ENCODE results near the gene PHF21A.
"Not testable (repeated sequence)": the region's sequence is repeated elsewhere in the genome, so short reads cannot be mapped to it uniquely, and the experiment has no call there.

PHF21A gene

GRCh38 chr11:45904309-45904915 is 216.8 kb downstream of the PHF21A start:
- no peak for DNase-seq (ENCODE audit: low read depth, low spot score)

- no peak for DNase-seq (ENCODE audit: low read depth, low spot score)
Measured at GRCh38 chr11:45902452-45903380, 218.5 kb downstream of the PHF21A start.

DNA sequence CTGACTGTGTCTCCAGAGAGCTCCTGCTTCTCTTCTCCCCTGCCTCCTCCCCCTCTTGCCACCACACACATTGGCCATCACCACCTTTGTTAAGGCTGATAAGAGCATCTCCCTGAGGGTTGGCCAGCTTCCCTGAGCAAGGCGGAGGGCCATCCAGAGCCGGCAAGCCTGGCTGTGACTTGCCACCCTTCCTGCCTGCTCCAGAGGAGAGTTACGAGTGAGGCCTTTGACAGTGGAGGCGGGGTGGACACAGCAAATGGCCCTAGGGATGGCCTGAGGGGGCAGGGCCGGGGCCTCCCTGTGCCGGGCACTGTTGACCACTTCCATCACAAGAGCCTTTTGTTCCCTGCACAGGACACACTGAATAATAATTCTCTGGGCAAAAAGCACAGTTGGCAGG is 219.6 kb downstream of the PHF21A start:
- no peak for DNase-seq (ENCODE audit: low read depth, low spot score)

- DNase-seq (ENCODE audit: low read depth, low spot score) = no peak
Measured at GRCh38 chr11:45900916-45901617, 220.2 kb downstream of the PHF21A start.

DNA sequence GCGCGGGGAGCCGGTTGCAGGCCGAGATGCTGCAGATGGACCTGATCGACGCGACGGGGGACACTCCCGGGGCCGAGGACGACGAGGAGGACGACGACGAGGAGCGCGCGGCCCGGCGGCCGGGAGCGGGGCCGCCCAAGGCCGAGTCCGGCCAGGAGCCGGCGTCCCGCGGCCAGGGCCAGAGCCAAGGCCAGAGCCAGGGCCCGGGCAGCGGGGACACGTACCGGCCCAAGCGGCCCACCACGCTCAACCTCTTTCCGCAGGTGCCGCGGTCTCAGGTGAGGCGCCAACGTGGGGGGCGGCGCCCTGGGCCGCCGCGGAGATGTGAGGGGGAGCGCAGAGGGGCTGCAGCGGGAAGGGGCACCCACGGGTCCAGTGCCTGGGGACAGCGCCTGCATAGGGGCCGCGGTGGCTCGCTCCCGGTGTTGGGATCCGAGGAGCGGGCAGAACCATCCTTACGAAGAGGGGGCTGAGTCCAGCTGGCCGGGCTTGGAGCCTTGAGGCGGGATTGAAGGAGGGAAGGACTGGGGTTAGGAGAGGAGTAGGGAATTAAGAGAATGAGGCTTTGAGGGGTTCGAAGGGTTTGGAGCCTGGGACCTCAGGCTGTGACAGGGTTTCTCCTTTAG is 221.0 kb downstream of the PHF21A start:
- DNase-seq (ENCODE audit: low read depth, low spot score) = not testable (repeated sequence)

DNA sequence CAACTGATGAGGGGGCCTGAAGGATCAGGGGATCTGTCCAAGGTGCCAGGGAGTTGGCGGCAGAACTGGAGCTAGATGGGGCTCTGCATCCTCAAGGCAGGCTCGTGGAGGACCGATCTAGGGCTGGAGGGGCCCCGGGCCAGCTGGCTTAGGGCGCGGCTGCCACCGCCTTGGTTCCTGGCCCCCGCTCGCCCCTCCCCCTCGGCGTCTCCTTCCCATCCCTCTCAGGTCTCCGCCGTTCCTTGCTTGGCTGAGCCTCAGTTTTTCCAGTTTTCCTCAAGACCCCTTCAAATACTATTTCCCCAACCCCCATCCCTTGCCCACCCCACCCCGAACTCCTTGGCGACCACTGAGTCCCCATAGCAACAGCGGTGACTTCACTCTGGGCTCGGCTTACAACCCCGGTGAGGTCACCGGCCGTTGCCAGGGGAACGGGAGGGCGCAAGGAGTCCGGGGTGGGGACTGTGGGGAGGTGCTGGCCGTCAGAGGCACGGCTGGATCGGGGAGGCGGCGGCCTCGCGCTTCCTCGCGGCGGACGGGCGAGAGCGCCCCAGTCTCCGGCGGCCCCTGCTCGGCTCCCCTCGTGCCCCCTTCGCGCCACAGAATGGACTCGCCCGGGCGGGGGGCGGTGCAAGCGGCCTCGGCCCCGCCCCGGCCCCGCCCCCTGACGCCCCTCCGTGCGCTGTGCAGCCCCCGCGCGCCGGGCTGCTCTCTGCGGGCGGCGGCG is 221.6 kb downstream of the PHF21A start:
- no peak for DNase-seq (ENCODE audit: low read depth, low spot score)

DNA sequence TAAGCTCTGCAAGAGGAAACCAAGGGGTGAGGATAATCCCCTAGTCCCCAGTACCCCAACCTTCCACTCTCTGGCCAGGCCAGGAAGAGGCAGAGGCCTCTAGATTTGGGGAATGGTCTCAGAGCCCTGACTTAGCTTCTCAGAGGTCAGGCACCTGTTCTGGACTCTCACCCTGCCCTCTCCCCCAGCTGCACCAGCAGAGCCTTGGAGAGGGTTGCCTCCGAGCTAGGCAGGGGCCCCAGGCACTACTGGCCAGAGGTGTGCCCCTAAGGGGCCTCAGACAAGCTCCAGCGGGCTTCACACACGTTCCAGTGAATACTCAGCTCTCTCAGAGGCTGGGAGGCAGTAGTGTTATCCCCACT is 222.2 kb downstream of the PHF21A start:
- no peak for DNase-seq (ENCODE audit: low read depth, low spot score)

DNA sequence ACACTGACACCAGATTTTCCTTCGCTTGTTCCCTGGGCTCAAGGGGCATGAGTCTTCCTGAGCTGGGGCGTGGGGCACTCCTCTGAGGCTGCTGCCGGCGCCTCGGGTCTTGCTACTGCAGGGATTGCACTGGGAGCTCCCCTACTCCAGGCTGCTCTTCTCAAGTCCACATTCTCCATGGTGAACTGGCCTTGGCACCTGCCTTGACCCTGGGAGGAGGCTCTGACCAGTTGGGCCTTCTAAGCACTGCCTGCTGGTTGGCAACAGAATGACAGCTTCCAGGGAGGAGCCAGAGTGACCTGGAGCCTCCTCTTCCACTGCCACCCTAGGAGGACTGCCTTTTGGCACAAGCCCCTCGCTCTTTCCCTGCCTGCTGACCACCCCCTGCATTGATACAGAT is 223.7 kb downstream of the PHF21A start:
- no peak for DNase-seq (ENCODE audit: low read depth, low spot score)

- DNase-seq (ENCODE audit: low read depth, low spot score) = no peak
Measured at GRCh38 chr11:45896422-45896984, 224.8 kb downstream of the PHF21A start.

DNA sequence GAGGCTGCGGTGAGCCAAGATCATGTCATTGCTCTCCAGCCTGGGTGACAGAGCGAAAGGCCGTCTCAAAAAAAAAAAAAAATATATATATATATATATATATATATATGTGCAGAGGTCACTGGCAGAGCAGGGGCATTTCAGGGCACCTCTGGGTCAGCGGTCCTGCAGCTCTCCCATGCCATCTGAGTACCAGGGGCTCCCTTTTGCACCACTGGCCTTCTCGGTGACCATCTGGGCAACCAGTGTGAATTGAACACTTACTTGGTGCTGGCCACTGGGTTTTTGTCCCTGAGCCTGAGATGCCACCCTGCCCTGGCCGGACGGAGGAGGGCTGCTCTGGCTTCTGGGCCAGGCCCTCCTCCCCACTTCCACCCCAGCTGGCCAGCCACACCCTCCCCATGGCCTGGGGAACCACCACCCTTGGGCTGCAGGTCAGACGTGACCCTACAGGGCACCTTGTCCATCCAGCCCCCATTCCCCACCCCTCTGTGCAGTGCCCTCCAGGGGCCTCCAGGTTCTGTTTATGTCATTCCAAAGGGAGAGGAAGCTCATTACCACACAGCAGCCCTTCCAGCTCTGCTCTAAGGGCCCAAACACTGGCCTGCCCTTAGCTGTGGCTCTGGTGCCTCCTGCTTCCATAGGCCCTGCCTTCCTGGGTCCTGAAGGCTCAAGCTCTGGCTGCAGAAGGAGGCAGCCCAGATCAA is 225.5 kb downstream of the PHF21A start:
- no peak for DNase-seq (ENCODE audit: low read depth, low spot score)

DNA sequence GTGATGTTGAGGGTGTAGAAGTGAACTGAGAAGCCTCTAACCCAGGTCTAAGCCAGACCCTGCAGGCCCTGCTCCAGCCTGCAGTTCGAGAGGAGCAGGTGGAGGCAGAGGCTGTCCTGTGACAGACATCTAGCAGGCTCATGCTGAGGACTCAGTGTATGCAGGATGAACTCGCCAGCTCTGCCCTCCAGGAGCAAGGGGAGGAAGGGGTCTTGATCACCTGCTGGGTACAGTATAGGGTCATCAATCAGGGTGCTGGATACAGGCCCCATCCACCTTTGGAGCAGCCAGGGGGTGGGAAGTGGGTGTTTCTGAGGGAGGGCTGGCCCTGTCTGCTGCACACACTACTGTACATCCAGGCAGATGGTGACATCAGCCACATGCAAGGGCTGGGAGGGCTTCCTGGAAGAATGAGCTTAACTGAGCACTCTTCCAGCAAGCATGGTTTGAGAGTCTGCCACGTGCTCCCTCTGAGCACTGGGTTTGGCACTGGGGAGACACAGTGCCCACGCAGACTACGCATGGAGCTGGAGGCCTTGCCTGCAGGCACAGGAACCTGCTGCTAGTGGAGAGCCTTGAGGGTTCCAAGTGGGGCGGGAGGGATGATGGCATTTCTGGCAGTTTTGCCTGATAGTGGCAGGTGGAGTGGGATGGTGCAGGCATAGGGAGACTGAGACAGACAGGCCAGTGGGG is 226.6 kb downstream of the PHF21A start:
- no peak for DNase-seq (ENCODE audit: low read depth, low spot score)

DNA sequence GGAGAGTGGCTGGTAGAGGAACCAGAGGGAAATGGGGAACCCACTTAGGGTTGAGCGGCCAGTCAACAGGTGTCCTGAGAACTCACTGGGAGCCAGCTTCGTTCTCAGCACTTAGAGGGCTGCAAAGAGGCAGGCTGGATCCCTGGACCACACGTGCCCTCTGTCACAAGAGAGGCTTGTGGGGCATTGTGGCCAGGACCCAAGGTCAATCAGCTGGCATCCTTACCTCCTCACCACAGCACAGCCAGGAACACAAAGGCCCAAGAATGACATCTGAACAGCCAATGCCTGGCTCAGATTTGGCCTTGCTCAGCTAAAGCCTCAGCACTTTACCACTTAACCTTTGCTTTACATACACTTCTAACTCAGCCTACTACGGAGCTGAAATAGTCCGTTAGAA is 228.4 kb downstream of the PHF21A start:
- DNase-seq (ENCODE audit: low read depth, low spot score) = no peak

GRCh38 chr11:45890886-45891550 is 230.2 kb downstream of the PHF21A start:
- no peak for DNase-seq (ENCODE audit: low read depth, low spot score)

DNA sequence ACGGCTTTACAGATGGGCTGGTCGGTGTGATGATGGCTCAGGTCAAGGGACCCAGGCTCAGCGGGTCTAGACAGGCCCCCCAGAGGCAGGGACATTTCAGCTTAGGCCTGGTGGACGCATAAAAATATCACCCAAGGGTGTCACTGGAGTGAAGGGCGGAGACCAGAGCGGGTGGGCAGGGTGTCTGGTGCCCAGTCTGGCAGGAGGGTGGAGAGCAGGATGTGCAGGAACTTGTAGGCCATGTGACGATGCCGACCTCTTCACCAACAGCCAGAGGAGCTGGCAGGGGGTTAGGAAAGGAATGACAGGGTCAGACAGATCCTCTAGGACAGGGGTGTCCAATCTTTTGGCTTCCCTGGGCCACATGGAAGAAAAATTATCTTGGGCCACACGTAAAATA is 231.3 kb downstream of the PHF21A start:
- no peak for DNase-seq (ENCODE audit: low read depth, low spot score)

GRCh38 chr11:45889555-45889954 is 231.7 kb downstream of the PHF21A start:
- no peak for DNase-seq (ENCODE audit: low read depth, low spot score)

DNA sequence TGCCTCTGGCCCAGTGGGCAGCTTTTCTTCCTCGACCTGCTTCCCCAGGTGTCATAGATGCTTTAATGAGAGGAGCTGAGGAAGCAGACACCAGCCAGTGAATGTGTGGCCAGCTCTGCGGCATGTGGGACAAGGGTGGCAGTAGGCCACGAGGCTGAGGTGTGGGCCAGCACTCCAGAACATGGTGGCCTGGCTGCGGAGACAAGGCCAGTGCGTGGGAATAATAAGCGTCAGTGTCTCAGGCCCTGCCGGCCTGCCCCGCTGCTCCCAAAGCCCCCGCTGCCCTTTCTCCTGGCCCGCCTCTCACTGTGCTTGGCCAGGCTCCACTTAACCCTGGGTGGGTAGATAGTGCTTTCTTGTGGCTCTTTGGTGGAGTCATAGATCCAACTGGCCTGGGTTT is 233.7 kb downstream of the PHF21A start:
- no peak for DNase-seq (ENCODE audit: low read depth, low spot score)

DNA sequence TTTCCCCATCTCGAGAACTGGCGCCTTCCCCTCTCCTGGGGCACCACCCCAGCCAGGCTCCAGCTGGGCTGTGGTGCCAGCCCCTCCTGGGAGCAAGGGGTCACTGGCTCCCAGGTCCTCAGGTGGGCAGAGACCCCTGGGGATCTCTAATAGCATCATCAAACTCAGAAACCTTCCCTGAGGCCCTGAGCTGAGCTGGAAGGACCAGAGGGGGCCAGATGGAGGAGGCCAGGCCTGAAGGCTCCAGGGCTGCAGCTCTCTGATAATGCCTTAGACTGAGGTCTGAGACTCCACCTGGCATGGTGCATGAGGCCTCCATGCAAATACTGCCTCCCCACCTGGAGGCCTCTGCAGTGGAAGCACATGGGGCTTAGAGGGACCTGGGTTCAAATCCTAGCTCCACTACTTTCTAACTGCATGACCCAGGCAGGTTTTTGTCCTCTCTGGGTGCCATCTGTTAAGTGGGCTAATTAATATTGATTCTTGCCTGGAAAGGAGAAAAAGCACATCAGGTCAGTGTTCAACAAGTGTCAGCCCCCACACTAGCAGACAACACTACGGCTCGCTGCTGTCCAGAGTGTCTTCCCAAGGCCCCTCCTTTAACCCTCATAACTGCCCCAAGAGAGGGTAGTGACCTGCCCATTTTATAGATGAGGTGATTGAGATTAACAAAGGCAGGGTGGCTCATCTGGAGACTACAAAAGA is 234.3 kb downstream of the PHF21A start:
- no peak for DNase-seq (ENCODE audit: low read depth, low spot score)

DNA sequence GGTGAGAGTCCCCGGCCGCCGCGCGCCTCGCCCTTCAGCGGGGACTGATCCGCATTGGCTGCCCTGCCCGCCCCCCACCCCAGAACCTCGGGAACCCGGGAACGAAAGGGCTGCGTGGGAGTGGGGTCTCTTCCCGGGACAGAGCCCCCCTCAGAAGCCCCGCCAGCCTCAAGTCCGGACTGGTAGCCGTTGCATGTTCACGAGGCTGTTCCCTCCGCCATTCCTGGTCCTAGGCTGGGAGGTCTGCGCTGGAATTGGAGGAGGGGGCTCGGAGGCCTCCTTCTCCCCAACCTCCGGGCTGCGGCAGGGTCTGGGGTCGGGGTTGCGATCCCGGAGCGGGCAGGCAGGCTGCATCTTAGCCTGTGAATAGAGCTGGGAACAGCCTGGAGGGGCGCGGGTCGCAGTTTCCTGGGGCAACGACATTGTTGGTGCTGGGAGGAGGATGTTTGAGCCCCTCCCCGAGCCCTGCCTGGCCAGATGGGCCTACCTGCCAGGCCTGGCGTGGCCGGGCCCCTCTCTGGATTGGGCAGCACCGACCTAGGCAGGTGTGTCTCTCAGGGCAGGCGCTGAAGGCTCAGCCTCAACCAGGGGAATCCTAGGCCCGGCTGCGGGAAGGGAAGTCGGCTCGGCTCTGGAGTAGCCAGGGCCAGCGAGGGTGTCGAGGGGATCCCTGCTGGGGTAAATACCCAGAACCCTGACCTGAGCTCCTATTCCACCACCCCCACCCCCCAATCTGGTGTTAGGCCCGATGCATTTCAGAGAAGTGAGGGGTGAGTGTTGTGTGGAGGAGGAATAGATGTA is 235.1 kb downstream of the PHF21A start:
- DNase-seq (ENCODE audit: low read depth, low spot score) = no peak

All from activated CD4-positive, CD25-positive, alpha-beta regulatory T cell treated with anti-CD3 and anti-CD28 coated beads, Interleukin-2, amount 50 U/mL, for 16 hours (primary cell).